Measurements from ENCODE around the gene ATXN1. TPM values are rescaled to one million over a fixed set of nuclear protein-coding genes. Genes with fewer than 3 reads are reported as not detected.

ATXN1 gene
- total and polyA plus RNA-seq, 2 of the 13 experiments (the other 11 are each of a cell fraction or from before 2014, with no cell fraction given), result 20.7 to 39.5 TPM

GRCh38 chr6:16730738-16731477, 30.4 kb downstream of the ATXN1 start (continued):
- TF ChIP-seq ZNF142 (CRISPR knock-in tag; IDR thresholded peaks at IDR 0.05), result no peak
- TF ChIP-seq ZNF451 (CRISPR knock-in tag; IDR thresholded peaks at IDR 0.05), result no peak
- TF ChIP-seq NFRKB (IDR thresholded peaks at IDR 0.05), result no peak
- TF ChIP-seq ZNF44 (CRISPR knock-in tag; IDR thresholded peaks at IDR 0.05), result 0 out of 2 replicates have a peak, but pooled peaks have one; percentile 38
- TF ChIP-seq ZMAT5 (CRISPR knock-in tag; IDR thresholded peaks at IDR 0.05; ENCODE audit: borderline replicate concordance, low read depth), result no peak
- 0 out of 2 replicates have a peak, but pooled peaks have one; percentile 10 for TF ChIP-seq NR2F6 (IDR thresholded peaks at IDR 0.05)
- no peak for TF ChIP-seq NR2F6 (CRISPR knock-in tag; IDR thresholded peaks at IDR 0.05)
- no peak for TF ChIP-seq KAT7 (CRISPR knock-in tag; IDR thresholded peaks at IDR 0.05; ENCODE audit: borderline replicate concordance)
- TF ChIP-seq THAP11 (CRISPR knock-in tag; IDR thresholded peaks at IDR 0.05), result 0 out of 2 replicates have a peak, but pooled peaks have one; percentile 5
- TF ChIP-seq NFYC (CRISPR knock-in tag; IDR thresholded peaks at IDR 0.05), result no peak; the same call in 1 of the 2 replicates
- no peak for TF ChIP-seq TARDBP (CRISPR knock-in tag; IDR thresholded peaks at IDR 0.05)
- TF ChIP-seq ETV6 (CRISPR knock-in tag; conservative IDR thresholded peaks at IDR 0.05), result no peak
- no peak for TF ChIP-seq ZNF562 (CRISPR knock-in tag; IDR thresholded peaks at IDR 0.05; ENCODE audit: borderline replicate concordance)
- peak; percentile 56; the same call in 1 of the 2 replicates for TF ChIP-seq PHF21A (CRISPR knock-in tag; IDR thresholded peaks at IDR 0.05)
- TF ChIP-seq ZNF296 (CRISPR knock-in tag; conservative IDR thresholded peaks at IDR 0.05), result no peak
- no peak for TF ChIP-seq ZNF17 (CRISPR knock-in tag; IDR thresholded peaks at IDR 0.05)
- TF ChIP-seq SYNCRIP (IDR thresholded peaks at IDR 0.05; ENCODE audit: insufficient read depth, low read depth, low read length), result no peak
- TF ChIP-seq POGK (CRISPR knock-in tag; conservative IDR thresholded peaks at IDR 0.05), result no peak
- TF ChIP-seq SIX1 (CRISPR knock-in tag; IDR thresholded peaks at IDR 0.05; ENCODE audit: borderline replicate concordance), result no peak
- no peak for TF ChIP-seq SP140L (CRISPR knock-in tag; IDR thresholded peaks at IDR 0.05; ENCODE audit: borderline replicate concordance)
- no peak for TF ChIP-seq TGIF2 (CRISPR knock-in tag; IDR thresholded peaks at IDR 0.05)
- no peak for TF ChIP-seq CREB3 (CRISPR knock-in tag; IDR thresholded peaks at IDR 0.05)
- no peak for TF ChIP-seq RBFOX2 (IDR thresholded peaks at IDR 0.05; ENCODE audit: low read depth, low read length)
